ENCODE data around the gene MCCC1. TPM values are rescaled to one million over a fixed set of nuclear protein-coding genes. Genes with fewer than 3 reads are reported as not detected.
A peak's percentile ranks its signal among the peaks of the same experiment; 100 is the strongest.

The MCCC1 gene
- total RNA-seq, 1 donor from 2014 or later, result 61.4 TPM

GRCh38 chr3:183038757-183039156, 60.5 kb downstream of the MCCC1 start:
- no peak overlapping the region for H3K4me3 ChIP-seq
- H3K4me1 ChIP-seq, result no peaks in the 10 kb centered on the region
- ATAC-seq (peak; percentile 62), DNase-seq (no peak)
- intact Hi-C loops (cut with DNase I), result no loop called here
- H3K9me3 ChIP-seq, result no peaks in the 10 kb centered on the region
- no peak overlapping the region for H3K27ac ChIP-seq
- peaks cover 91% of the 10 kb centered on the region for H3K36me3 ChIP-seq
- TF ChIP-seq CTCF (IDR thresholded peaks at IDR 0.05), result no peak
- H3K27me3 ChIP-seq, result no peaks in the 10 kb centered on the region

GRCh38 chr3:183038221-183038620, 61.1 kb downstream of the MCCC1 start:
- no peak for TF ChIP-seq CTCF (IDR thresholded peaks at IDR 0.05)
- no peak for ATAC-seq
- Histone ChIP-seq H3K36me3 (peaks cover 91% of the 10 kb centered on the region), H3K27me3 (no peaks in the 10 kb centered on the region), H3K9me3 (no peaks in the 10 kb centered on the region), H3K27ac (no peak overlapping the region), H3K4me3 (no peak overlapping the region), H3K4me1 (no peaks in the 10 kb centered on the region)
- no peak for DNase-seq
- intact Hi-C loops (cut with DNase I), result no loop called here

- ATAC-seq, result no peak
- Histone ChIP-seq H3K27ac (no peak overlapping the region), H3K36me3 (peaks cover 89% of the 10 kb centered on the region), H3K9me3 (no peaks in the 10 kb centered on the region), H3K27me3 (no peaks in the 10 kb centered on the region), H3K4me1 (no peaks in the 10 kb centered on the region), H3K4me3 (no peak overlapping the region)
- no peak for DNase-seq
- intact Hi-C loops (cut with DNase I), result no loop called here
- no peak for TF ChIP-seq CTCF (IDR thresholded peaks at IDR 0.05)
These were observed 65.5 kb downstream of the MCCC1 start for GRCh38 chr3:183033746-183034145.

GRCh38 chr3:183032880-183033555, 66.3 kb downstream of the MCCC1 start:
- no peaks in the 10 kb centered on the region for H3K4me1 ChIP-seq
- H3K4me3 ChIP-seq, result no peak overlapping the region
- intact Hi-C loops (cut with DNase I), result no loop called here
- DNase-seq (no peak), ATAC-seq (no peak)
- no peaks in the 10 kb centered on the region for H3K9me3 ChIP-seq
- H3K27ac ChIP-seq, result no peak overlapping the region
- no peaks in the 10 kb centered on the region for H3K27me3 ChIP-seq
- peaks cover 83% of the 10 kb centered on the region for H3K36me3 ChIP-seq
- TF ChIP-seq CTCF (IDR thresholded peaks at IDR 0.05), result no peak

- no peak overlapping the region for H3K27ac ChIP-seq
- no peak for ATAC-seq
- intact Hi-C loops (cut with DNase I), result no loop called here
- H3K9me3 ChIP-seq, result no peaks in the 10 kb centered on the region
- H3K4me3 ChIP-seq, result no peak overlapping the region
- no peak for TF ChIP-seq CTCF (IDR thresholded peaks at IDR 0.05)
- no peaks in the 10 kb centered on the region for H3K4me1 ChIP-seq
- H3K27me3 ChIP-seq, result no peaks in the 10 kb centered on the region
- no peak for DNase-seq
- H3K36me3 ChIP-seq, result peaks cover 78% of the 10 kb centered on the region
These were observed 67.5 kb downstream of the MCCC1 start for GRCh38 chr3:183031826-183032225.

- Histone ChIP-seq H3K9me3 (no peaks in the 10 kb centered on the region), H3K4me1 (no peaks in the 10 kb centered on the region), H3K4me3 (no peak overlapping the region), H3K27me3 (no peaks in the 10 kb centered on the region), H3K36me3 (peaks cover 67% of the 10 kb centered on the region), H3K27ac (no peak overlapping the region)
- ATAC-seq (no peak), DNase-seq (no peak)
- TF ChIP-seq CTCF (IDR thresholded peaks at IDR 0.05), result no peak
- intact Hi-C loops (cut with DNase I), result no loop called here
These were observed 70.9 kb downstream of the MCCC1 start for GRCh38 chr3:183028416-183028815.

Measured in upper lobe of right lung (tissue), 1 donor.